ENCODE results near the gene PKMYT1.

GRCh38 chr16:3021449-3022207 is 41.4 kb upstream of the PKMYT1 start:
- TF ChIP-seq CTCF (conservative IDR thresholded peaks at IDR 0.05 in 1 of 2, IDR thresholded peaks at IDR 0.05 in 1 of 2; ENCODE audit: extremely low read depth in 1 of 2, insufficient read depth in 1 of 2, low read depth in 1 of 2, low read length in 2 of 2) (peak; percentile 5 to 34), EZH2 (IDR thresholded peaks at IDR 0.05; ENCODE audit: borderline replicate concordance, low read length) (no peak)

Measured in mammary epithelial cell (primary cell).